GM23248 (cell line): Measurements from ENCODE around the gene FRMD1. TPM values are rescaled to one million over a fixed set of nuclear protein-coding genes. Genes with fewer than 3 reads are reported as not detected.
A peak's percentile ranks its signal among the peaks of the same experiment; 100 is the strongest.

Experiments
- DNase-seq: peaks from one replicate; pipeline ENCODE4 v3.0.0-alpha.2; 2015
- H2AFZ ChIP-seq: fragments of 200-600 bp; sonication (generic); 2 replicates; pipeline ENCODE4 v1.6.1; 2016; ENCODE audit warnings: antibody characterized with exemption
- H3F3A ChIP-seq: fragments of 200-600 bp; sonication (generic); 2 replicates; pipeline ENCODE4 v1.6.1; 2016; ENCODE audit warnings: mild to moderate bottlenecking, antibody characterized with exemption, mixed run types; ENCODE audit not compliant: insufficient read depth
- H3K27ac ChIP-seq: fragments of 200-600 bp; sonication (generic); 2 replicates; pipeline ENCODE4 v1.5.1; 2016; ENCODE audit warnings: mild to moderate bottlenecking
- H3K27me3 ChIP-seq: fragments of 200-600 bp; sonication (generic); replicated peaks from 2 replicates; pipeline ENCODE4 v1.6.1; 2016; ENCODE audit warnings: mild to moderate bottlenecking; ENCODE audit not compliant: insufficient read depth
- H3K36me3 ChIP-seq: fragments of 200-600 bp; sonication (generic); 2 replicates; pipeline ENCODE4 v1.6.1; 2016; ENCODE audit warnings: low read depth, mild to moderate bottlenecking
- H3K4me1 ChIP-seq: fragments of 200-600 bp; sonication (generic); 2 replicates; pipeline ENCODE4 v1.6.1; 2016; ENCODE audit warnings: mild to moderate bottlenecking; ENCODE audit not compliant: insufficient read depth
- H3K4me2 ChIP-seq: fragments of 200-600 bp; sonication (generic); one replicate; pipeline ENCODE4 v1.6.1; 2016; ENCODE audit warnings: mild to moderate bottlenecking; ENCODE audit not compliant: unreplicated experiment
- H3K4me3 ChIP-seq: fragments of 200-600 bp; sonication (generic); 2 replicates; pipeline ENCODE4 v1.5.1; 2016; ENCODE audit warnings: mild to moderate bottlenecking
- H3K79me2 ChIP-seq: fragments of 200-600 bp; sonication (generic); 2 replicates; pipeline ENCODE4 v1.6.1; 2016; ENCODE audit warnings: mild to moderate bottlenecking; ENCODE audit not compliant: insufficient read depth
- H3K9ac ChIP-seq: fragments of 200-600 bp; sonication (generic); 2 replicates; pipeline ENCODE4 v1.6.1; 2016; ENCODE audit warnings: mild to moderate bottlenecking
- H3K9me2 ChIP-seq: fragments of 200-600 bp; sonication (generic); 2 replicates; pipeline ENCODE4 v1.6.1; 2016; ENCODE audit warnings: mixed run types, mild to moderate bottlenecking, moderate library complexity; ENCODE audit not compliant: insufficient read depth
- H3K9me3 ChIP-seq: fragments of 200-600 bp; sonication (generic); one replicate; pipeline ENCODE4 v1.6.1; 2017; ENCODE audit warnings: low read depth
- H4K20me1 ChIP-seq: fragments of 200-600 bp; sonication (generic); 2 replicates; pipeline ENCODE4 v1.6.0; 2016; ENCODE audit not compliant: insufficient read depth
- EZH2 ChIP-seq: fragments of 200-600 bp; sonication (generic); IDR thresholded peaks from 2 replicates; pipeline ENCODE4 v1.6.1; 2018; ENCODE audit warnings: antibody characterized with exemption, mild to moderate bottlenecking; ENCODE audit not compliant: insufficient read depth, poor library complexity, severe bottlenecking
- EZH2phosphoT487 ChIP-seq: fragments of 200-600 bp; sonication (generic); IDR thresholded peaks from 2 replicates; pipeline ENCODE4 v1.6.1; 2018; ENCODE audit warnings: antibody characterized with exemption, moderate library complexity, mild to moderate bottlenecking, low read depth; ENCODE audit not compliant: insufficient read depth
- WGBS, 2 experiments: methylation state at CpG; one replicate each; pipeline ENCODE4 v1.1.6; 2015 to 2017; ENCODE audit warnings: low lambda C conversion rate in 2 of 2, low coverage in 1 of 2; ENCODE audit errors: missing lambda C conversion rate in 2 of 2; 5-methylcytosine and 5-hydroxymethylcytosine counted together
- in situ Hi-C: fragments of 300-500 bp; cut with MboI; formaldehyde crosslinking; loops from 2 replicates; pipeline ENCODE4 v1.15.0; 2020
- polyA plus RNA-seq: library from polyadenylated mRNA; unstranded; fragments of >200 nt; fragmentation: Nextera tagmentation; extraction: Ambion mirVana; gene quantifications from 2 replicates; pipeline ENCODE4 v1.2.1, GENCODE V29; 2016
- total RNA-seq: library from RNA; depleted of rRNA; stranded (reverse); fragments of >200 nt; shearing (Covaris generic); gene quantifications from 2 replicates; pipeline ENCODE4 v1.2.3, GENCODE V29; 2014

Gene FRMD1
- total and polyA plus RNA-seq, 2 experiments from 2014 or later: not detected

- H3K9me2 ChIP-seq: no peaks in the 10 kb centered on the region
- H3K4me2 ChIP-seq: no peak overlapping the region
- no peak for TF ChIP-seq EZH2phosphoT487
- TF ChIP-seq EZH2: no peak
- no peaks in the 10 kb centered on the region for H3K79me2 ChIP-seq
- peaks cover 8% of the 10 kb centered on the region for H3K9me3 ChIP-seq
- no peak overlapping the region for H3K9ac ChIP-seq
- no peaks in the 10 kb centered on the region for H3K36me3 ChIP-seq
- no peak for DNase-seq
- H3K4me1 ChIP-seq: peaks cover 8% of the 10 kb centered on the region
- H3F3A ChIP-seq: peaks cover 32% of the 10 kb centered on the region
- H2AFZ ChIP-seq: no peak overlapping the region
- no peaks in the 10 kb centered on the region for H4K20me1 ChIP-seq
- no peak overlapping the region for H3K27ac ChIP-seq
- 53 to 59% methylated on average over 1 of the region's 1 CpG for WGBS, 2 experiments
- no peak overlapping the region for H3K4me3 ChIP-seq
- H3K27me3 ChIP-seq: peaks cover 13% of the 10 kb centered on the region
- in situ Hi-C loops: no loop called here
Observed at GRCh38 chr6:168011291-168011690, 67.7 kb downstream of the FRMD1 start.

- Histone ChIP-seq H3K4me3 (no peak overlapping the region), H2AFZ (no peak overlapping the region), H3K9me2 (no peaks in the 10 kb centered on the region), H3K4me1 (peaks cover 8% of the 10 kb centered on the region), H3K79me2 (no peaks in the 10 kb centered on the region), H3K27ac (peak overlapping the region; percentile 31; the same call in 1 of the 2 replicates), H3K9me3 (peaks cover 8% of the 10 kb centered on the region), H3K36me3 (no peaks in the 10 kb centered on the region), H3K4me2 (no peak overlapping the region), H3K9ac (no peak overlapping the region), H4K20me1 (no peaks in the 10 kb centered on the region), H3F3A (peaks cover 36% of the 10 kb centered on the region), H3K27me3 (peaks cover 5% of the 10 kb centered on the region)
- in situ Hi-C loops: no loop called here
- peak; percentile 60 for DNase-seq
- WGBS, 2 experiments: 79 to 80% methylated on average over 3 of the region's 3 CpGs
- no peak for TF ChIP-seq EZH2phosphoT487
- TF ChIP-seq EZH2: no peak
Observed at GRCh38 chr6:168009331-168009730, 69.7 kb downstream of the FRMD1 start.

- Histone ChIP-seq H3K4me2 (peak overlapping the region; percentile 55), H3K4me3 (no peak overlapping the region), H3K4me1 (peaks cover 8% of the 10 kb centered on the region), H3K79me2 (no peaks in the 10 kb centered on the region), H3K27me3 (peaks cover 14% of the 10 kb centered on the region; the same call in 1 of the 2 replicates), H3K9me2 (no peaks in the 10 kb centered on the region), H3K9me3 (peaks cover 8% of the 10 kb centered on the region), H4K20me1 (no peaks in the 10 kb centered on the region), H3K36me3 (no peaks in the 10 kb centered on the region), H3K9ac (peak overlapping the region; percentile 21), H3K27ac (peak overlapping the region; percentile 68), H3F3A (peaks cover 36% of the 10 kb centered on the region), H2AFZ (no peak overlapping the region)
- TF ChIP-seq EZH2phosphoT487: peak; percentile 87
- TF ChIP-seq EZH2: no peak
- in situ Hi-C loops: no loop called here
- DNase-seq: peak; percentile 96
- WGBS, 2 experiments: 0 to 2% methylated on average over 3 of the region's 3 CpGs
Observed at GRCh38 chr6:168007592-168008338, 71.2 kb downstream of the FRMD1 start.

GRCh38 chr6:168005796-168006195, 73.2 kb downstream of the FRMD1 start:
- Histone ChIP-seq H3K9ac (no peak overlapping the region), H3K79me2 (no peaks in the 10 kb centered on the region), H3K4me1 (peaks cover 8% of the 10 kb centered on the region), H3K27me3 (peaks cover 14% of the 10 kb centered on the region; the same call in 1 of the 2 replicates), H3K9me2 (no peaks in the 10 kb centered on the region), H2AFZ (no peak overlapping the region), H3K4me2 (no peak overlapping the region), H3K36me3 (no peaks in the 10 kb centered on the region), H4K20me1 (no peaks in the 10 kb centered on the region), H3K4me3 (no peak overlapping the region), H3K9me3 (no peaks in the 10 kb centered on the region), H3K27ac (no peak overlapping the region), H3F3A (peaks cover 36% of the 10 kb centered on the region)
- TF ChIP-seq EZH2 (no peak), EZH2phosphoT487 (no peak)
- 97 to 99% methylated on average over 6 of the region's 6 CpGs for WGBS, 2 experiments
- DNase-seq: no peak
- in situ Hi-C loops: no loop called here
